ENCODE measurements around the gene PLPPR1.

DNA sequence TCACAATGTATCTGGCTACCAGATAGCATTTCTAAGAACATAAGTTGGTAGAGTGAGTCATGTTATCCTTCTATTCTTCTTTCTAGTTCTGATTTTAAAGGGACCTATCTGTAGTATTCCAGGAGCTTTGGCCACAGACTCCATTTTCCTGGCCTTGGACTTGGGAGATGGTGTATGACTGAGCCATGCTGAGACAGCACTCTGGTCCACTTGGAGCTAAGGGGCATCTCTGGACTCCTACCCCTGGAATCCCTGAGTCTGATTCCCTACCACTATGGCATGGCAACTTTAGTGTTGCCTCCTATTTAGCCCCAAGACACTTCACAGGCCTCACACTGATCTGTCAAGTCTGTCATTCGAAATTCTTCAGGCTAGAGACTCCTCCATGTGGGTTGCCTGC lies 297.5 kb downstream of the PLPPR1 start:
- no peak for TF ChIP-seq HDAC1 (CRISPR knock-in tag; IDR thresholded peaks at IDR 0.05)
- TF ChIP-seq ISX (CRISPR knock-in tag; conservative IDR thresholded peaks at IDR 0.05), result no peak
- TF ChIP-seq EZH2 (conservative IDR thresholded peaks at IDR 0.05; ENCODE audit: low read depth, low read length), result no peak
- TF ChIP-seq, protein P1, sequence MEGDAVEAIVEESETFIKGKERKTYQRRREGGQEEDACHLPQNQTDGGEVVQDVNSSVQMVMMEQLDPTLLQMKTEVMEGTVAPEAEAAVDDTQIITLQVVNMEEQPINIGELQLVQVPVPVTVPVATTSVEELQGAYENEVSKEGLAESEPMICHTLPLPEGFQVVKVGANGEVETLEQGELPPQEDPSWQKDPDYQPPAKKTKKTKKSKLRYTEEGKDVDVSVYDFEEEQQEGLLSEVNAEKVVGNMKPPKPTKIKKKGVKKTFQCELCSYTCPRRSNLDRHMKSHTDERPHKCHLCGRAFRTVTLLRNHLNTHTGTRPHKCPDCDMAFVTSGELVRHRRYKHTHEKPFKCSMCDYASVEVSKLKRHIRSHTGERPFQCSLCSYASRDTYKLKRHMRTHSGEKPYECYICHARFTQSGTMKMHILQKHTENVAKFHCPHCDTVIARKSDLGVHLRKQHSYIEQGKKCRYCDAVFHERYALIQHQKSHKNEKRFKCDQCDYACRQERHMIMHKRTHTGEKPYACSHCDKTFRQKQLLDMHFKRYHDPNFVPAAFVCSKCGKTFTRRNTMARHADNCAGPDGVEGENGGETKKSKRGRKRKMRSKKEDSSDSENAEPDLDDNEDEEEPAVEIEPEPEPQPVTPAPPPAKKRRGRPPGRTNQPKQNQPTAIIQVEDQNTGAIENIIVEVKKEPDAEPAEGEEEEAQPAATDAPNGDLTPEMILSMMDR (CRISPR knock-in tag; IDR thresholded peaks at IDR 0.05), result no peak
- TF ChIP-seq BHLHE40 (IDR thresholded peaks at IDR 0.05; ENCODE audit: low read length), result no peak
- no peak for TF ChIP-seq SCMH1 (CRISPR knock-in tag; IDR thresholded peaks at IDR 0.05; ENCODE audit: borderline replicate concordance)
